ENCODE measurements around the gene CSTF2.

CSTF2 gene

GRCh38 chrX:100871594-100872560 lies 51.7 kb downstream of the CSTF2 start:
- no peak for DNase-seq (ENCODE audit: low read depth)

- DNase-seq (ENCODE audit: low read depth): no peak
Measured at GRCh38 chrX:100874325-100874724, 54.1 kb downstream of the CSTF2 start, which contains the start of gene NOX1. Gene NOX1 (minus strand): TSS chrX:100874359. CDS start chrX:100874139, 220 bp downstream.

GRCh38 chrX:100880368-100880767 lies 60.2 kb downstream of the CSTF2 start:
- no peak for DNase-seq (ENCODE audit: low read depth)

GRCh38 chrX:100883654-100884053 lies 63.5 kb downstream of the CSTF2 start:
- no peak for DNase-seq (ENCODE audit: low read depth)
